AG04450 (cell line): ENCODE data around the gene HAUS5. TPM values are rescaled to one million over a fixed set of nuclear protein-coding genes. Genes with fewer than 3 reads are reported as not detected.
"Not testable (repeated sequence)": the region's sequence is repeated elsewhere in the genome, so short reads cannot be mapped to it uniquely, and the experiment has no call there.

Source experiments
- CTCF ChIA-PET: fragments of 300-600, 350-600 bp; formaldehyde crosslinking; extraction: SDS; loops from one replicate; lab custom pipeline; 2022; ENCODE audit warnings: antibody characterized with exemption, inconsistent platforms; lab: Charles Lee
- POLR2A ChIA-PET: fragments of 350-600 bp; formaldehyde crosslinking; extraction: SDS; loops from one replicate; lab custom pipeline; 2021; ENCODE audit warnings: antibody characterized with exemption, inconsistent platforms; lab: Yijun Ruan, JAX
- DNase-seq: peaks from one replicate; pipeline ENCODE4 v3.0.0-alpha.2; 2011; ENCODE audit warnings: low read depth, low spot score
- H3K27ac ChIP-seq: one replicate; pipeline ENCODE4 v1.5.1; 2012; ENCODE audit warnings: low read depth, low read length, control low read depth
- H3K27me3 ChIP-seq: one replicate; pipeline ENCODE4 v1.6.0; 2012; ENCODE audit warnings: low read length; ENCODE audit not compliant: control insufficient read depth, insufficient read depth
- H3K4me3 ChIP-seq: 2 replicates; pipeline ENCODE4 v1.5.1; 2011; ENCODE audit warnings: mild to moderate bottlenecking, low read depth, low read length, control low read depth
- H3K9me3 ChIP-seq: 2 replicates; pipeline ENCODE4 v1.5.1; 2012; ENCODE audit warnings: low read length; ENCODE audit not compliant: control insufficient read depth, insufficient read depth
- CTCF ChIP-seq: IDR thresholded peaks from 2 replicates; pipeline ENCODE4 v1.5.1; 2011; ENCODE audit warnings: low read depth, low read length, control low read depth, inconsistent platforms
- polyA plus RNA-seq: library from polyadenylated mRNA; depleted of rRNA; stranded (reverse); fragments of >200 nt; gene quantifications from 2 replicates; pipeline ENCODE4 v1.2.3, GENCODE V29; 2011

The HAUS5 gene
- polyA plus RNA-seq, 1 experiment = 1.9 TPM

DNA sequence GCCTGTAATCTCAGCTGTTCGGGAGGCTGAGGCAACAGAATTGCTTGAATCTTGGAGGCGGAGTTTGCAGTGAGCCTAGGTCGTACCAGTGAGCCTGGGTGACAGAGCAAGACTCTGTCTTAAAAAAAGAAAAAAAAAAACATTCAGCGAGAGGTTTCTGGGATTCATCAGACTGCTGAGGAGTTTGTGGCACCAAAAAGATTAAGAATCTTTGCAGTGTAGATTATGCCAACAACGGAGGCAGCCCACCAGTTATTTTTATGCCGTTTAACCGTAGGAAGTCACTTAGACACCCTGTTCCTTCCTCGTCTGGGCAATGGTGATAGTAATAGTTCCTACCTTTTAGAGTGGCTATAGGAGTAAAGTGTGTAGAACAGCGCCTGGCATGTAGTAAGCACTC lies 38.0 kb downstream of the HAUS5 start:
- no peak for TF ChIP-seq CTCF
- POLR2A ChIA-PET = no interaction called here

GRCh38 chr19:35654828-35655227 lies 42.3 kb downstream of the HAUS5 start:
- H3K27ac ChIP-seq, H3K9me3 ChIP-seq, DNase-seq, H3K4me3 ChIP-seq, CTCF ChIA-PET, H3K27me3 ChIP-seq: not testable (repeated sequence)
- POLR2A ChIA-PET = interaction anchor here (0.7 kb wide), 1 partner anchor 10 kb away, joined by 3 read pairs; no protein-coding TSS in a partner anchor

More for the DNA sequence above, 38.0 kb downstream of the HAUS5 start:
- CTCF ChIA-PET = no interaction called here
- no peak overlapping the region for H3K4me3 ChIP-seq
- no peaks in the 10 kb centered on the region for H3K9me3 ChIP-seq
- DNase-seq = no peak
- H3K27ac ChIP-seq = no peak overlapping the region
- H3K27me3 ChIP-seq = no peaks in the 10 kb centered on the region

DNA sequence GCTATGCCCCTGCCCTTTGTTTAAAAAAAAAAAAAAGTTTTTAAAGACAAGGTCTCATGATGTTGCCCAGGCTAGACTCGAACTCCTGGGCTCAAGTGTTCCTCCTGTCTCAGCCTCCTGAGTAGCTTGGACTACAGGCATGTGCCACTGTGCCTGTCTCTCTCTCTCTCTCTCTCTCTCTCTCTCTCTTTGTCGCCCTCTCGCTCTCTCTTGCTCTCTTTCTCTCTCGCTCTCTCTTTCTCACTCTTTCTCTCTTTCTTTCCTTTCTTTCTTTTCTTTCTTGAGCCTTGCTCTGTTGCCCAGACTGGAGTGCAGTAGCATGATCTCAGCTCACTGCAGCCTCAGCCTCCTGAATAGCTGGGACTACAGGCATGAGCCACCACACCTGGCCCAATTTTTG lies 43.1 kb downstream of the HAUS5 start:
- Histone ChIP-seq H3K27ac (no peak overlapping the region), H3K4me3 (no peak overlapping the region), H3K27me3 (no peaks in the 10 kb centered on the region), H3K9me3 (no peaks in the 10 kb centered on the region)
- ChIA-PET POLR2A (interaction anchor here (0.8 kb wide), 1 partner anchor 8 kb away, joined by 4 read pairs; the partner anchor contains the start of gene COX6B1), CTCF (interaction anchor here (1.3 to 1.6 kb wide), 2 partner anchors 106 to 108 kb away, joined by 6 read pairs; no protein-coding TSS in a partner anchor)
- TF ChIP-seq CTCF = no peak
- DNase-seq = no peak

GRCh38 chr19:35656700-35657099 lies 44.2 kb downstream of the HAUS5 start:
- no peaks in the 10 kb centered on the region for H3K9me3 ChIP-seq
- H3K27ac ChIP-seq = no peak overlapping the region
- CTCF ChIA-PET = interaction anchor here (1.3 to 1.6 kb wide), 2 partner anchors 107 to 109 kb away, joined by 6 read pairs; no protein-coding TSS in a partner anchor
- TF ChIP-seq CTCF = no peak
- no peak for DNase-seq
- no peak overlapping the region for H3K4me3 ChIP-seq
- H3K27me3 ChIP-seq = no peaks in the 10 kb centered on the region
- POLR2A ChIA-PET = no interaction called here

DNA sequence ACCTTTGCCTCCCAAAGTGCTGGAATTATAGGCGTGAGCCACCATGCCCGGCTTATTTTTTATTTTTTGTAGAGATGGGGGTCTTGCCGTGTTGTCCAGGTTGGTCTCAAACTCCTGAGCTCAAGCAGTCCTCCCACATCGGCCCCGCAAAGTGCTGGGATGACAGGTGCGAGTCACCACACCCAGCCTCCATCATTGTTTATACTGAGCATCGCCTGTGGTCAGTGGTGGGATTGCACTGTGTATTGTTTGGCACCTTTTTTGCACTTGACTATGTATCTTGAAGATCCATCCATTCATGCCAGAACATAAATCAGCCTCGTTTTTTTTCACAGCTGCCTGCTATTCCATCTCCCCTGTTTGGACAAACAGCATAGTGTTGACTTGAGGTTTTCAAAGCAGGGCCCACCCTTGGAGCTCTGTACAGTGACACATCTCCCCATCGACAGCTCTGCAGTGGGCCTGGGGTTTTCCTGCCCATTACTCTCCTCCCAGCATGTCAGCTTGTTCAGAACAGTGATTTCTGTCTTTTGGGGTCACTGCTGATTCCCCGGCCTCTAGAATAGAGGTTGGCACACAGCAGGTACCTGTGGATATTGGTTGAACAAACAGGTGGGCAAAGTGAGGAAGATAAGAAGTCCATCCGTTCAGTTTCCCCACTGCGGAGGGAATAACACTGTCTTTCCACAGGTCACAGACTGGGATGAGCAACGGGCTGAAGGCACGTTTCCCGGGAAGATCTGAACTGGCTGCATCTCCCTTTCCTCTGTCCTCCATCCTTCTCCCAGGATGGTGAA lies 45.6 kb downstream of the HAUS5 start:
- CTCF ChIA-PET = interaction anchor here (0.6 kb wide), 1 partner anchor 69 kb away, joined by 3 read pairs; no protein-coding TSS in a partner anchor
- TF ChIP-seq CTCF = peak; percentile 30; the same call in 1 of the 2 replicates

More for the DNA sequence above, 45.6 kb downstream of the HAUS5 start:
- Histone ChIP-seq H3K9me3 (no peaks in the 10 kb centered on the region), H3K27me3 (no peaks in the 10 kb centered on the region), H3K27ac (no peak overlapping the region), H3K4me3 (no peak overlapping the region)
- DNase-seq = no peak
- POLR2A ChIA-PET = no interaction called here
